ENCODE results near the gene POLR3K.

The POLR3K gene

DNA sequence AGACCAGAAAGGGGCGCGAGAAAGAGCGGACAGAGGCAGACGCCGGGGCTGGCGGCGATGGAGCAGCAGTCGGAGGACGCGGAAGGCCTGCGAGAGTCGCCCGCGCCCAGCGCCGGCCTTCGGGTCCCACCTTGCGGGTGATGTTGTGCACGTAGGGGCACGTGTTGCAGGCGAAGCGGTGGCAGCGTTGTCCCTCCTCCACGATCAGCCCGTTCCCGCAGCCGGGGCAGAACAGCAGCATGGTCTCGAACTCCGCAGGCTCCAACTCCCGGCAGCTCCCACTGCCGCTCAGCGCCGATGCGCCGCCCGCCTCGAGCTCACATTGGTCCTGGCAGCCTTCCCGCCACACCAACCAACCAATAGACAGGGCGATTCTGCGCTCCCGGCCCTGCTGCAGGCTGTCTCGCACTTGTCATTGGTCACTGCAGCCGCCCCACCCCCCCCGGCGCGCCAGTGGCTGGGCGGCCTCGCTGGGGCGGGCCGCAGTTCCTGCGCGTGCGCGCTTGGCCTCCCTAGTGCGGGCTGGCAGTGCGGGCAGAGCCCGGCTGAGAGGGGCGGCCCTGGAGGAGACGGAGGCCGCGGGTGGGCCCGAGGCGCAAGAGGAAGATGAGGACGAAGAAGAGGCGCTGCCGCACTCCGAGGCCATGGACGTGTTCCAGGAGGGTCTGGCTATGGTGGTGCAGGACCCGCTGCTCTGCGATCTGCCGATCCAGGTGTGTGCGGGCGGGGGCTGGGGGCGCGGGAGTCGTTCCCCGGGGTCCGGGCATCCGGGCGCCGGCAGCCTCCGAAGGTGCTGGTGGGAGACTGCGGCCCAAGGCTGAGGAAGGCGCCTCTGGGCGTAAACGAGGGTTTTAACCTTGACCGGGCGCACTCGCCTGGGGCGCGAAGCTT lies at the start of gene POLR3K, which contains the start of gene SNRNP25:
Gene POLR3K (minus strand): TSS at position 263 of the 891 bp plus-strand sequence. CDS start 22 bp downstream, at position 241.
Gene SNRNP25 (plus strand): TSS at position 483 of the 891 bp plus-strand sequence. CDS start 189 bp downstream, at position 672.
- DNase-seq (ENCODE audit: low spot score) = peak; percentile 98

DNA sequence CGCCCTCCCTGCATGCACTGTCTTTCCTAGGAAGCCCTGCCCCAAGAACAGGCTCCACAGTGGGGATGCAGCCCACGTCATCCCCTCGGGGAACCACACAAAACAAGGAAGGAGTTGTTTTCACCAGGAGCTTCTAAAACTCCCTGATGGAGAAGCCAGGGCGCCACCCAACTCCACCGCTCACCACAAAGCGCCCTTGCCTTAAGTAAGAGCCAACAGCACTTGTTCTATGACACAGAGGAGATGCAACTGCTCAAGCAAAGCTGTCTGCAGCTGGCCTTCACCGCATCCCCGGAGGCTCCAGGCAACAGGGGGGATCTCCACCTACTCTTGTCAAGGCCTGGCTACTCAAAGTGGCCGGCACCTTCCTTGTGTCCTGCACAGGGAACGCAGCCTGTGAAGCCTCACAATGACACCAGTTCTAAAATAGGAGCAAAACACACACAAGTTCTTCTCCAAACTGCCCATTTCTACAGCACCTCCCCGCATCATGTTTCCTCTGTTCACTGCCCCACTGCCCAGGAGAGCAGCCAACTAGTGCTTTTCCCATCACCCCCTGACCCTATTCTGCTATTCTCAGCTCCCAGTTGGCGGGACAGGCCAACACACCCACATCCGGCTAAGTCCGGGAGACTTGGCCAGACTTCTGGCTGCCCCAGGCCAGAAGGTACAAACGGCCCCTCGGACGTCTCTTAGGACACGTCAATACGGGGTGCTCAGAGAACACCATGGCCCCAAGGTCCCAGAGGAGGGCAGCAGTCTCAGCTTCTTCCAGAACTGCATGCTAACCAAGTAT lies 48.9 kb upstream of the POLR3K start:
- DNase-seq (ENCODE audit: low spot score) = no peak

DNA sequence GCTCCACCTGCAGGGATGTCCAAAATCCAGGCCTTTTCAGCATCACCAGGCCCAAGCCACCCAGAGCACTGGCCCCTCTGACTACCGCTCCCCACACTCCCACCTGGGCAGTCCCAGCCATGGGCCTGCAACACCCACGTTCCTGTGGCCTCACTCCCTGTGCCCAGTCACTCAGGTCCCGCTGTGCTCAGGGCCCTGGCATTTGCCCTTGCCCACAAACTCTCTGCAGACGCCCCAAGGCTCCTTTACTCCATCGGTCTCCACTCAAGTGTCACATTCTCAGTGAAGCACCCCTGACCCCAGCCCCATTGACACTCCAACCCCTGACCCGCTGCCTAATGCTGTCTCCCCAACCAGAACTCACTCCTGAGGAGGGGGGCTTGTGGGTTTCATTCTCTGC lies 48.2 kb upstream of the POLR3K start:
- no peak for DNase-seq (ENCODE audit: low spot score)

DNA sequence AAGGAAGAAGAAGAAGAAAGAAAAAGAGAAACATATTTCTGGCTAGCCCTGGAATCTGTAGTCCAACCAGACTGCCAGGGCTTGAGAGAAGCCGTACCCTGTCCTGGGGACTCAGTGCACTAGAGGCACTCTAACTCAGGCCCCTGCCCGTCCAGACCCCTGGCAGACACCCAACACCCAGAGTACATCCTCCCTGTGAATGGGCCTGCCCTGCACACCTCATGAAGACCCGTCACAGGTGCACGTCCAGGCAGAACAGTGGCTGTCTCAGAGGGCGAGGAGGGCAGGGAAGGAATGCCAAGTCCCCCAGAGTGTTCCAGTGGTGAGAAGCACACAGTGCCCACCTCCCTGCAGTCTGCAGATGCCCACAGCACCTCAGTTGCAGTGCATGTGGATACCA lies 47.6 kb upstream of the POLR3K start:
- DNase-seq (ENCODE audit: low spot score) = no peak

DNA sequence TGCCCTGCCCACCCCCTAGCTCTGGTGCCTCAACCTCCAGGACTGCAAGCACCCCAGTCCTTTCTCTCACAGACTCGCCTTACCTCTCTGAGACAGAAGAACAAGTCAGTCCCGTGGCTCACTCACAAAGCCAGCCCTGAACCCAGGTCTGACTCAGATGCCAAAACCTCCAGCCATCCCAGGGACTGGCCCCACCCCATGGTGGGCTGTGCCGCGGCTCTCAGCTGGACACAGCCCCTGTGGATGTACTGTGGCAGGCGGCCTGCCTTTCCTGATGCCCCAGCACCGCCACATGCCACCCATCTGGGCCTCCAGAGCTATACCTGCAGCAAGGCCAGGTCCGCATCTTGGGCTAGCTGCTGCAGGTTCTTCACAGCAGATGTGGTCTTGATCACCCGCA lies 44.4 kb upstream of the POLR3K start:
- no peak for DNase-seq (ENCODE audit: low spot score)

DNA sequence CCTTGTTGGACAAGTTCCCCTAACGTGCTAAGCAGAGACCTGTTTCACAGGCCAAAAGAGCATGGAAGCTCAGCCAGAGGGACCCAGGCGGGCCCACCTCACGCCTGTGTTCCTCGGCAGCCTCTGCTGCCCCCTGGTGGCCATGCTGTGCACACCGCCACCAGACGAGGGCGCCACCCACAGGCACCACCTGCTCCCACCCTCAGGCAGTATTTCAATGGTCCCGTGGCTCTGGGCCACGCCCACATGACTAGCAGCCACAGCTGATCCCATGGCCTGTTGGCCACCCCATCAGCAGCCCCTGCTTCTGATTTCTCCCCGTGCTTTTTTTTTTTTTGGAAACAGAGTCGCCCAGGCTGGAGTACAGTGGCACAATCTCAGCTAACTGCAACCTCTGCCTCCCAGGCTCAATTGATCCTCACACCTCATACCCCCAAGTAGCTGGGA lies 43.5 kb upstream of the POLR3K start:
- DNase-seq (ENCODE audit: low spot score) = peak; percentile 96

DNA sequence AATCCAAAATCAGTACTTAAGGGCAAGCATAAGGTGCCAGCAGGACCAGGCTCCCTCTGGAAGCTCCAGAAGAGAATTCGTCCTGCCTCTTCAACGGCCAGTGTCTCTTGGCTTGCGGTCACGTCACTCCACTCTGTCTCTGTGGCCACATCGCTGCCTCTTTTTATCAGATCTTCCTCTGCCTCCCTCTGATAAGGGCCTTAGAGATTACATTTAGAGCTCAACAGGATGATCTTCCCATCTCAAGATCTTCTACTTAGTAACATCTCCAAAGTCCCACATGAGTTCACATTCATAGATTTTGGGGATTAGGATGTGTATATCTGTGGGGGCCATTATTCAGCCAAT lies 41.5 kb upstream of the POLR3K start:
- no peak for DNase-seq (ENCODE audit: low spot score)

DNA sequence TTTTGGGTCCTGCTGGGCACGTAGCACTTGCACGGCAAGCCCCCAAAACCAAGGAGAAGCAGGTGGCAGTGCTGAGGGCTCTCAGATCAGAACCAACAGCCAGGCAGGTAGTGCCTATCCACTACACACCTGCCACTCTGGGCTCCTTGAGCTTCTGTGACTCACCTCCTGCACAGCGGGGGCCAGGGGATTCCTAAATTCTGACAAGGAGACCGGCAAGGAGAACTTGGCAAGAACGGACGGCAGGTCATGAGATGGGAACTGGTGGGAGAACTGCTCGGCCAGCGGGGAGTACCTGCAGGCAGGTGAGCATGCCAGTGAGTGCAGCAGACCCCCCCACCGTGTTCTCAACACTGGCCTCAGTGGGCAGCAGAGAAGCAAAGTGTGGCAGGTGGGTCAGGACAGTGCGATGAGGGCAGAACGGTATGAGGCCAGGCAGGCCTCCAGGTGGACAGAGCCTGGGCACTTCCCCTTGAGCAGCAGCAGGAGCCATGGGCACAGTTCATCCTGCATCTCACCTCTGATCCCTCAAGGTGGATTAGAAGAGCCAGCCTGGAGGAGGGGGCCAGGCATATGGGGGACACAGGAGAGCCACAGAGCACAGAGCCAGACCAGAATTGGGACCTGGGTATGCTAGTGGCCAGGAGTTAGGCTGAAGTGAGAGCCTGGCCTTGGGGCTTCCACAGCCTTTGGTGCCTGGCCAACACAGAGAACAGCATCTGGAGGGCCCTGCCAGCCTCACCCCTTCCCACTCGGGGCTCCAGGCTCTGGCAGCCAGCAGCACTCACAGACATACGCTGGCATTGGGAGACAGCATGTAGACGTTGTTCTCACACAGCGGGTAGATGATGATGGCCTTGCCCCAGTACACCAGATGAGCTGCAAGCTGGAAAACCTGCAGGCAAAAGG lies 39.3 kb upstream of the POLR3K start:
- DNase-seq (ENCODE audit: low spot score) = no peak

DNA sequence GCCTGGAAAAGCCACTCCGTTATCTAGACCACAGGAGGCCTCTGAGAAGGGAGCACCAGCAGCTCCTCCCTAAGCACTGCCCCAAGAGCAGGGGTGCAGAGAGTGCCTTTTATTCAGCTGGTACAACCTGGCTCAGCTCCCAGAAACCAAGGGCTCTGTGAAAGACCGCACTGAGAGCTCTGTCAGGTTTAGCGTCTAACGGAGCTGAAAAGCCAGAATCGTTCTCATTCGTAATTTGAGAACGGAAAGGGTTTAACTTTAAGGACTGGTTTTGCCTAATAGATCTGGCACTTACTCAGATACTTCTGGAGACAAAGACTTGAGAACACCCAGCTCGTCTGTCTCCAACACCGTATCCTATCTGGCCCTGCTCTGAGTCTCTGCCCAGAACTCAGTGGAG lies 38.1 kb upstream of the POLR3K start:
- DNase-seq (ENCODE audit: low spot score) = no peak

DNA sequence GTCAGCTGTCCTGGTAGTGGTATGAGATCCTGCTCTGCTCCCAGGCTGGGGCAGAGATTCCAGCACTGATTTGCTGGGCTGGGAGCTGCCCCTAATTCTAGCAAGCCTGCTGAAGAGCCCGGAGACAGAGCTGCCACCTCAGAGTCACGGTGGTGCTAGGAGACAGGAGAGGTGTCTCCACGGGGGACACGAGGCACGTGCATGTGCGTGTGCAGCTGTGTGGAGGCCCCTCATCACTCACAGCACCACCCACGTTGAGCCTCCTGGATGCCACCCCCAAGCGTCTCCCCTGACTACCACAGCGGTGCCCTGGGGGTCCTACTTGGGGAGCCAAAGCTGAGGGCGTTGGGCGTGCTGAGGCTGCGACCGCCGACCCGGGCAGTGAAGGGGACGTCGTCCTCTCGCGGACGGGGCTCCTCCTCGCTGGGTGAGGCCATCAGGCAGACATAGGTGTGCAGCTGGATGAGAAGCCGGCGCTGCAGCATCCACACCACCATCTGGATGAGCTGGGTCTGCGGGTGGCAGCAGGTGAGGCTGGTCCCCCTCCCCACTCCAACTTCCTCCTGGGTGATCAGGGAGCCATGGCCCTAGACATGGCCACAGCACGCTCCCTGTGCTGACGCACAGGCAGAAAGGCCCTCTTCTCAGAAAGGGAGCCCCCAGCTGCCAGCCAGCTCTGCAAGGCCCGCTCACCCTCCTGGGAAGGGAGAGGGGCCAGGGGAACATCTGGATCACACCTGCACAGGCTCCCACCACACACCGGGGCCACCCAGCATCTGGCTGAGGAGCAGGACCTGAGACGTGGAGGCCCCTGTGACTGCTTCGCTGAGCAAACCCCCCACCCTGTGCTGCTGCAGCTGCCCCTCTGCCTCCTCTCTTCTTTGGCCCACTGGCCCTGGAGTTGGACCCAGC lies 36.2 kb upstream of the POLR3K start:
- DNase-seq (ENCODE audit: low spot score) = no peak

DNA sequence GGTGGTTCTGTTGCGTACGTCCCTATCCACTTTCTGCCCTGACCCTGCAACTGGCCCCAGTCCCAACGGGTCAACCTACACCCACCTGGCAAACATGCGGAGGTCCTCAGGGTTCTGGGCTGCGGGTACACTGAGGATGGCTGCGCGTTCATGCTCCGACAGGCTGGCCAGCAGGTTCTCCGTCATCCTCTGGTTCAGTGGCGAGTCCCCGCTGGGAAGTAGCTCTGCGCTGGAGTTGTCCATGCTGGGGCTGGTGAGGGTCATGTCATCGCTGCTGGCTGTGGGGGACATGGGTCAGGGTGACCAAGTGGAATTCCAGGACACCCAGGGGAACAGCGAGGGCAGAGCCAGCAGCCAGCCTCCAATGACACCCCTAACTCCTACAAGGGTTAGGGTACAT lies 35.2 kb upstream of the POLR3K start:
- no peak for DNase-seq (ENCODE audit: low spot score)

DNA sequence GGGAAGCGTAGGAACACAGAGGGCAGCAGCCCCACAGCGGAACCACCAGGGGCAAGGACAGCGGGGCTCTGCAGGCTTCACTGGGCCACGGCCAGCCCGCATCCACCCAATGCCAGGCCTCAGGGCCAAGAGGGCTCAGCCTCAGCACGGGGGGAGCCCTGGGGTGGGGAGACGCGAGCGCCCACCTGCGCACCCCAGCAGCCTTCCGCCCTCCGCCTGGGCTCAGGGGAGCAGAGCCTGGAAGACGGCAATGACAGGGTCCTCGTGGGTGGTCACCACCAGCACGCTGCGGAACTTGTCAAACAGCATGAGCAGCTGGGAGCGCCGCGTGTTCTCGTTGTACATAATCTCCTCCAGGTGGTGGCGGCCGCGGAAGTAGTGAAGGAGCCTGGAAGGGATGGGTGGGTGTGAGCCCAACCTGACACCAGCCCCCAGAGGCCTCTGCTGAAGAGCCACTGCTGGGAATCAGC lies 33.1 kb upstream of the POLR3K start:
- no peak for DNase-seq (ENCODE audit: low spot score)

DNA sequence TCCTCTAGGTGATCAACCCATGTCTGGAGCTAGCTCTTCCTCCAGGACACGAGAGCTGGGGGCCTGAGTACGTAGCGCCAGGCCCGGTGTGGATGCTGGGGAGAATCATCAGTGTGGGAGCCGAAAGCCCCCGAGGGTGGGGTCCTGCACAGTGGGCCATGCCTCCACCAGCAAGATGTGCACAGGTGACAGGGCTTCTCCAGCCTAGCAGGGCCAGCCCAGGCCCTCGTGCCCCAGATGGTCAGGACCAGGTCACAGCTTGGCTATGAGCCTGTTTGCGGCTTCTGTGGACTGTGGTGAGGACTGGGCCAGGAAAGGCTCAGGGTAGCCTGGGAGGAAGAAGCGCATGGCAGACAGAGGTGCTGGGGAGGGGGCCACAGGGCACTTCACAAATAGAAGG lies 32.5 kb upstream of the POLR3K start:
- DNase-seq (ENCODE audit: low spot score) = no peak

DNA sequence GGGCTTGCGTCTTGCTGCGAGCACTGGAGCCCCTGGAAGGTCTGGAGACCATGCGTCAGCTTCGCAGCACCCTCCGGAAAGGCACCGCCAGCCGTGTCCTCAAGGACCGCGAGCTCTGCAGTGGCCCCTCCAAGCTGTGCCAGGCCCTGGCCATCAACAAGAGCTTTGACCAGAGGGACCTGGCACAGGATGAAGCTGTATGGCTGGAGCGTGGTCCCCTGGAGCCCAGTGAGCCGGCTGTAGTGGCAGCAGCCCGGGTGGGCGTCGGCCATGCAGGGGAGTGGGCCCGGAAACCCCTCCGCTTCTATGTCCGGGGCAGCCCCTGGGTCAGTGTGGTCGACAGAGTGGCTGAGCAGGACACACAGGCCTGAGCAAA lies 32.0 kb upstream of the POLR3K start:
- no peak for DNase-seq (ENCODE audit: low spot score)

DNA sequence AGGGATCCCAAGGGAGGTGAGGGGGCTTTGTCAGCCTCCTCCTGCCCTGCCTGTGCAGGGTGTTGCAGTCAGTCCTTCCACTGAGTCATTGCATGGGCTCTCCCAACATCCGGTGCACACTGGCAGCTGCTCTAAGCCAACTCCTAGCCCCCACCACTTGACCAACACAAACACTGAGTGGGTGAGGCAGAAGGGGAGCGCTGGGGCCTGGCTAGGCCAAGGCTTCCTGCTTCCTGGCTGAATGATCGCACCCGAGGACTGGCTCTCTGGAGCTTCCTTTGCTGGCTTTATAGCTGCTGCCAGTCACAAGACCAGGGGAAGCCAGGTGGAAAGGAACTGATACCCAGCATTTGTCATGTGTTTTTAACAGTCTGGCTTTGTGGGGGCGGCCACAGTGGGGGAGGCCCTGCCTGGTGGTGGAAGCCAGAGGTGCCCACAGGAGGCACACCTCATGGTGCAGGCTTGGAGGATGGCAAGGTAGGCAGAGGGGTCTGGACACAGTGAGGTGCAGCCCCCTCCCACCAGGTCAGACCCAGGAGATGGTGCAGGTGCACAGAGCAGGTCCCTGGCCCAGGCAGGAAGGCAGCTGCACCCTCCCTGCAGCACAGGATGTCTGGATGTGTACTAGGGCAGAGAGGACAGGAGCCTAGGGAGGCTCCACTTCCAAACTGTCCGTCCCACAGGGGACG lies 31.5 kb upstream of the POLR3K start:
- DNase-seq (ENCODE audit: low spot score) = peak; percentile 82

DNA sequence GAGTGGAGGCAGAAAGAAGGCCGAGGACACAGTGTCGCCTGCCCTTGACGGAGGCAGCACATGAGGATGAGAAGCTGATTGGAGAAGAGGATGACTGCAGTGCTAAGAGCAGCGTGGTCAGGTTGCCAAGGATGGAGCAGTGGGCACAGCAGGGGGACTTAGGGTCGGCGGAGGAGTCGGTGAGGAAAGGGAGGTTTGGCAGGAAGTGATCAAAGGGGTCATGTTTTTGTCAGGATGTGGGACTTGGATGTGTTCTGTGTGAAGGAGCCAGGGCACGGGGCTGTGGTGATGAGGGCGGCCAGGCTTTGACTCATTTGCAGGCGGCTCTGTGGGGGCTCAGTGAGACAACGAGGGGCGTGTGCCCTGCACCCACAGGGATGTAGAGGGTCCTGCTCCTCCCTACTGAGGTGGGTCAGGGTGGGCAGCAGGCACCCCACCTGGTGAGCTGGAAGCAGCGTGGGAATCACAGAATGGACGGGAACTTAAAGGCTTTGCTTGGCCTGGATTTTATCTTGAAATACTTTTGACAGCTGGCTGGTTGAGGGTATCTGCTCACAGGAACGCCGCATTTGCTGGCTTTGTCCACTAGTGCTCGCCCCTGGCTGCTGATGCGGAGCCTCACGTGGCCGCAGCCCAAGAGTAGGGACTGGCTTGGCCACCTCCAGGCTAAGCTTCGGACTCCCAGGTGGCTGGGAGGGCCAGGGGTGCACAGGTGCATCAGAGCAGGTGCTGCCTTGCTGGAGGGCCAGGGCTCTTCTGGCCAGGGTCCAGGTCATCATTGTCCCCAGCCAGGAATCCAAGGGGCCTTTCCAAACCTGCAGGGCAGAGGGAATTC lies 30.6 kb upstream of the POLR3K start:
- DNase-seq (ENCODE audit: low spot score) = no peak

DNA sequence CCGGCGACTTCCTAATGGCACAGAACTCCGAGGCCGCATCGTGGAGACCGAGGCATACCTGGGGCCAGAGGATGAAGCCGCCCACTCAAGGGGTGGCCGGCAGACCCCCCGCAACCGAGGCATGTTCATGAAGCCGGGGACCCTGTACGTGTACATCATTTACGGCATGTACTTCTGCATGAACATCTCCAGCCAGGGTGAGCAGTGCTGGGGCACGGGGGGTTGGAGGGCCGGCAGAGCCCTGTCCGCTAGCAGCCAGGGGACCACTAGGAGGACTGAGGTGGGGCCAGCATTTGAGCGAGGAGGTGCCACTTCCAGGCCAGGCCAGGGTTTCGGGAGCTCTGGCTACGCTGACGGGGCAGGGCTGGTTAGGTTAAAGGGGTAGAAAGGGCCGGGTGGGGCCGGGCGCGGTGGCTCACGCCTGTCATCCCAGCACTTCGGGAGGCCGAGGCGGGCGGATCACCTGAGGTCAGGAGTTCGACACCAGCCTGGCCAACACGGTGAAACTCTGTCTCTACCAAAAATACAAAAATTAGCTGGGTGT lies 29.7 kb upstream of the POLR3K start:
- DNase-seq (ENCODE audit: low spot score) = no peak

DNA sequence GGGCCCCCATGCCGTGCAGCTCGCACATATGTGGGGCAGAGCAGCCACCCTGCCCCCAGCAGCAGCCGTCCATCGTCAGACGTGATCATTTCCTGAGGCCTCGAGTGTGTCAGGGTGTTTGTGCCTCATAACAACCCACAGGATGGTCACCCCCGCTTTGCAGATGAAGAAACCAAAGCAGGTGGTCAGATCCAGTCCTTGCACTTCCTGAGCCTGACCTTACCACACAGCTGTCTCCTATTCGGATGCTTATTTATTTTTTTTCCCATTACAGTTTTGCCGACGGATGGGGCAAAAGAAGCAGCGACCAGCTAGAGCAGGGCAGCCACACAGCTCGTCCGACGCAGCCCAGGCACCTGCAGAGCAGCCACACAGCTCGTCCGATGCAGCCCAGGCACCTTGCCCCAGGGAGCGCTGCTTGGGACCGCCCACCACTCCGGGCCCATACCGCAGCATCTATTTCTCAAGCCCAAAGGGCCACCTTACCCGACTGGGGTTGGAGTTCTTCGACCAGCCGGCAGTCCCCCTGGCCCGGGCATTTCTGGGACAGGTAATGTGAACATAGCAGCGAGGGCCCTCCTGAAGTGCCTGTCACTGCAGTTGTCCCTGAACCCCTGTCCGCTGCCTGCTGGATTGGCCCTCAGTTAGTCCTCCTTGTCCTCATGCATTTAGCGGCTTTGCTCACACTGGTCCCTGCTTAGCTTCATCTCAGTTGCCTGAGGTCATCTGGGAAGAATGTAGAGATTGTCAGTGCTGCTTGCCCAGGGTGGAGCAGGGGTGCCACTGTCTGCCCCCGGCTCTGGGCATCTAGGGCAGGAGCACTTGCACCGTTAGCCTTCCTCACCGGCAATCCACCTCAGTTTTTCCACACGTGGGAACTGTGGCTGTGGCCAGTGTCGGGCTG lies 26.0 kb upstream of the POLR3K start:
- no peak for DNase-seq (ENCODE audit: low spot score)
